WI38 (cell line): ENCODE results near the gene PLAGL1.

ENCODE experiments used
- H3K4me3 ChIP-seq: 2 replicates; pipeline ENCODE4 v1.5.1; 2011; ENCODE audit warnings: low read depth, mild to moderate bottlenecking, control low read depth, low read length
- CTCF ChIP-seq: IDR thresholded peaks from 2 replicates; pipeline ENCODE4 v1.5.1; 2012; ENCODE audit warnings: low read depth, mild to moderate bottlenecking, control low read depth, low read length

PLAGL1 gene

GRCh38 chr6:143902827-143903226 is 105.2 kb downstream of the PLAGL1 start:
- H3K4me3 ChIP-seq = no peak overlapping the region
- no peak for TF ChIP-seq CTCF

GRCh38 chr6:143901885-143902750 is 105.9 kb downstream of the PLAGL1 start:
- TF ChIP-seq CTCF = no peak
- H3K4me3 ChIP-seq = no peak overlapping the region

- H3K4me3 ChIP-seq = no peak overlapping the region
- no peak for TF ChIP-seq CTCF
Observed at GRCh38 chr6:143900358-143900757, 107.7 kb downstream of the PLAGL1 start.

GRCh38 chr6:143896126-143896860 is 111.8 kb downstream of the PLAGL1 start:
- no peak for TF ChIP-seq CTCF
- no peak overlapping the region for H3K4me3 ChIP-seq

GRCh38 chr6:143894655-143895054 is 113.4 kb downstream of the PLAGL1 start:
- H3K4me3 ChIP-seq = no peak overlapping the region
- TF ChIP-seq CTCF = no peak
